CD4-positive, alpha-beta T cell treated with Interleukin-6 at 100 ng/mL for 8 hours (primary cell): ENCODE measurements around the gene HAND1.
A peak's percentile ranks its signal among the peaks of the same experiment; 100 is the strongest.

Source experiments
- DNase-seq: peaks from one replicate; pipeline ENCODE4 v3.0.0-alpha.2; 2020; ENCODE audit warnings: mixed read lengths, low spot score

HAND1 gene

GRCh38 chr5:154455585-154455984 is 22.4 kb downstream of the HAND1 start:
- no peak for DNase-seq

- DNase-seq = no peak
Measured at GRCh38 chr5:154451957-154452356, 26.1 kb downstream of the HAND1 start.

- DNase-seq = no peak
Measured at GRCh38 chr5:154449786-154450185, 28.2 kb downstream of the HAND1 start.

- DNase-seq = no peak
Measured at GRCh38 chr5:154447089-154447725, 30.8 kb downstream of the HAND1 start.

GRCh38 chr5:154446195-154447088 is 31.6 kb downstream of the HAND1 start:
- peak; percentile 12 for DNase-seq

- DNase-seq = peak; percentile 93
Measured at GRCh38 chr5:154445422-154446194, 32.4 kb downstream of the HAND1 start, which contains the start of gene SAP30L. Gene SAP30L, plus strand, starts transcription at chr5:154445997. Its CDS starts 608 bp downstream, at chr5:154446605.

GRCh38 chr5:154444556-154445421 is 33.2 kb downstream of the HAND1 start:
- no peak for DNase-seq

GRCh38 chr5:154442801-154443200 is 35.2 kb downstream of the HAND1 start:
- DNase-seq = no peak

GRCh38 chr5:154440540-154440939 is 37.5 kb downstream of the HAND1 start:
- DNase-seq = no peak

- DNase-seq = no peak
Measured at GRCh38 chr5:154437281-154437965, 40.6 kb downstream of the HAND1 start.

GRCh38 chr5:154435226-154435625 is 42.8 kb downstream of the HAND1 start:
- no peak for DNase-seq

- DNase-seq = no peak
Measured at GRCh38 chr5:154430961-154431630, 46.9 kb downstream of the HAND1 start.

- DNase-seq = no peak
Measured at GRCh38 chr5:154430466-154430865, 47.6 kb downstream of the HAND1 start.

GRCh38 chr5:154429341-154429740 is 48.7 kb downstream of the HAND1 start:
- no peak for DNase-seq

GRCh38 chr5:154428208-154428607 is 49.8 kb downstream of the HAND1 start:
- no peak for DNase-seq
